CD4-positive, alpha-beta T cell treated with Interleukin-12 subunit alpha and Interleukin-12 subunit beta, for 1 hour (primary cell): ENCODE data around the gene GPC4.

ENCODE experiments used
- DNase-seq: peaks from one replicate; pipeline ENCODE4 v3.0.0-alpha.2; 2020

Gene GPC4

GRCh38 chrX:133415276-133416105 is at the start of gene GPC4:
TSS of gene GPC4 (minus strand) at chrX:133415489. CDS start at chrX:133414965, 524 bp downstream.
- DNase-seq, result no peak

- no peak for DNase-seq
Observed at GRCh38 chrX:133461231-133461630, 45.9 kb upstream of the GPC4 start.

- no peak for DNase-seq
Observed at GRCh38 chrX:133454924-133455323, 39.6 kb upstream of the GPC4 start.

- DNase-seq, result no peak
Observed at GRCh38 chrX:133454491-133454914, 39.2 kb upstream of the GPC4 start.

GRCh38 chrX:133448512-133449076 is 33.3 kb upstream of the GPC4 start:
- DNase-seq, result no peak

GRCh38 chrX:133444952-133445831 is 29.9 kb upstream of the GPC4 start:
- DNase-seq, result no peak

GRCh38 chrX:133444196-133444595 is 28.9 kb upstream of the GPC4 start:
- no peak for DNase-seq

GRCh38 chrX:133440797-133441163 is 25.5 kb upstream of the GPC4 start:
- DNase-seq, result no peak

GRCh38 chrX:133440081-133440796 is 24.9 kb upstream of the GPC4 start:
- no peak for DNase-seq

- no peak for DNase-seq
Observed at GRCh38 chrX:133437766-133438165, 22.5 kb upstream of the GPC4 start.

GRCh38 chrX:133437356-133437755 is 22.1 kb upstream of the GPC4 start:
- DNase-seq, result no peak

- no peak for DNase-seq
Observed at GRCh38 chrX:133435544-133436124, 20.3 kb upstream of the GPC4 start.

- DNase-seq, result no peak
Observed at GRCh38 chrX:133434197-133434820, 19.0 kb upstream of the GPC4 start.

- no peak for DNase-seq
Observed at GRCh38 chrX:133419911-133420310, 4.6 kb upstream of the GPC4 start.

GRCh38 chrX:133418588-133418987 is 3.3 kb upstream of the GPC4 start:
- DNase-seq, result no peak

- DNase-seq, result no peak
Observed at GRCh38 chrX:133417364-133417763, 2.1 kb upstream of the GPC4 start.

- no peak for DNase-seq
Observed at GRCh38 chrX:133414406-133415275, 648 bp downstream of the GPC4 start.

GRCh38 chrX:133413218-133413925 is 1.9 kb downstream of the GPC4 start:
- no peak for DNase-seq

- DNase-seq, result no peak
Observed at GRCh38 chrX:133412665-133413064, 2.6 kb downstream of the GPC4 start.

GRCh38 chrX:133412246-133412645 is 3.0 kb downstream of the GPC4 start:
- no peak for DNase-seq
